Fibroblast of lung (primary cell): ENCODE results near the gene VDAC2. TPM values are rescaled to one million over a fixed set of nuclear protein-coding genes. Genes with fewer than 3 reads are reported as not detected.

Experiments used
- DNase-seq, 2 donors: peaks; one replicate each; pipeline versions ENCODE4 v3.0.0 to v3.0.0-alpha.2; 2010; ENCODE audit warnings: low read depth in 2 of 2
- H2AFZ ChIP-seq: 2 replicates; pipeline ENCODE4 v1.5.1; 2012; ENCODE audit warnings: low read length, control low read depth, inconsistent platforms
- H3K27ac ChIP-seq: 2 replicates; pipeline ENCODE4 v1.5.1; 2011; ENCODE audit warnings: low read length, control low read depth; ENCODE audit not compliant: insufficient read depth
- H3K27me3 ChIP-seq: 2 replicates; pipeline ENCODE4 v1.5.1; 2011; ENCODE audit warnings: mild to moderate bottlenecking, low read length; ENCODE audit not compliant: control insufficient read depth, insufficient read depth
- H3K36me3 ChIP-seq: 2 replicates; pipeline ENCODE4 v1.5.1; 2011; ENCODE audit warnings: low read length; ENCODE audit not compliant: control insufficient read depth, insufficient read depth
- H3K4me1 ChIP-seq: 2 replicates; pipeline ENCODE4 v1.5.1; 2011; ENCODE audit warnings: low read length; ENCODE audit not compliant: control insufficient read depth, insufficient read depth; ENCODE audit errors: extremely low read depth
- H3K4me2 ChIP-seq: 2 replicates; pipeline ENCODE4 v1.5.1; 2011; ENCODE audit warnings: low read length, control low read depth; ENCODE audit not compliant: insufficient read depth; ENCODE audit errors: extremely low read depth
- H3K4me3 ChIP-seq, 4 experiments: fragments of 200-600 bp in 1 of 4; sonication (generic) in 1 of 4; replicated peaks in 1 of 4; 2 replicates each; pipeline ENCODE4 v1.5.1; 2011 to 2016; ENCODE audit warnings: low read length in 4 of 4, low read depth in 3 of 4, mild to moderate bottlenecking in 3 of 4, control low read depth in 2 of 4, inconsistent platforms in 1 of 4, mixed read lengths in 1 of 4; ENCODE audit not compliant: insufficient read depth in 1 of 4; ENCODE audit errors: control extremely low read depth in 1 of 4
- H3K79me2 ChIP-seq: 2 replicates; pipeline ENCODE4 v1.5.1; 2012; ENCODE audit warnings: mild to moderate bottlenecking, low read length, inconsistent platforms; ENCODE audit not compliant: control insufficient read depth, insufficient read depth
- H3K9ac ChIP-seq: 2 replicates; pipeline ENCODE4 v1.5.1; 2011; ENCODE audit warnings: mild to moderate bottlenecking, low read length, control low read depth; ENCODE audit not compliant: insufficient read depth
- H3K9me3 ChIP-seq: 2 replicates; pipeline ENCODE4 v1.5.1; 2012; ENCODE audit warnings: low read depth, low read length; ENCODE audit not compliant: control insufficient read depth, insufficient read depth
- H4K20me1 ChIP-seq: 2 replicates; pipeline ENCODE4 v1.5.1; 2011; ENCODE audit warnings: low read length; ENCODE audit not compliant: control insufficient read depth, insufficient read depth; ENCODE audit errors: extremely low read depth
- CTCF ChIP-seq, 2 donors: IDR thresholded peaks in 1 of 2; conservative IDR thresholded peaks in 1 of 2; 1 replicate in 1 of 2; 2 replicates in 1 of 2; pipeline ENCODE4 v1.5.1; 2011 to 2012; ENCODE audit warnings: low read length in 2 of 2, control low read depth in 1 of 2, inconsistent platforms in 1 of 2, low read depth in 1 of 2, mild to moderate bottlenecking in 1 of 2
- EZH2 ChIP-seq: IDR thresholded peaks from 2 replicates; pipeline ENCODE4 v1.5.1; 2012; ENCODE audit warnings: low read length, control low read depth, mild to moderate bottlenecking; ENCODE audit errors: missing control alignments
- polyA plus RNA-seq, 2 donors: library from polyadenylated mRNA; depleted of rRNA in 1 of 2; stranded (reverse) in 1 of 2; unstranded in 1 of 2; fragments of >200 nt; gene quantifications; 2 replicates each; pipeline ENCODE4 v1.2.1, GENCODE V29; 2011 to 2012; ENCODE audit warnings: missing spikeins in 1 of 2
- total RNA-seq: library from RNA; depleted of rRNA; stranded (reverse); fragments of >200 nt; gene quantifications from 2 replicates; pipeline ENCODE4 v1.2.1, GENCODE V29; 2014

The VDAC2 gene
- total and polyA plus RNA-seq, 2 donors (not counting 1 experiment from before 2014, with no cell fraction given) = 151 to 208 TPM

- no peak for DNase-seq
These were observed 34.5 kb upstream of the VDAC2 start for GRCh38 chr10:75176046-75176445.

GRCh38 chr10:75176736-75177135, 33.9 kb upstream of the VDAC2 start:
- H3K9me3 ChIP-seq = no peaks in the 10 kb centered on the region
- H3K36me3 ChIP-seq = no peaks in the 10 kb centered on the region
- no peaks in the 10 kb centered on the region for H4K20me1 ChIP-seq
- TF ChIP-seq EZH2 = no peak
- TF ChIP-seq CTCF (conservative IDR thresholded peaks at IDR 0.05 in 1 of 2, IDR thresholded peaks at IDR 0.05 in 1 of 2; ENCODE audit: low read depth in 1 of 2, low read length in 2 of 2) = no peak
- no peak overlapping the region for H2AFZ ChIP-seq
- peaks cover 2% of the 10 kb centered on the region for H3K4me1 ChIP-seq
- H3K27ac ChIP-seq = no peak overlapping the region
- no peaks in the 10 kb centered on the region for H3K79me2 ChIP-seq
- no peak for DNase-seq
- no peak overlapping the region for H3K4me2 ChIP-seq
- H3K9ac ChIP-seq = no peak overlapping the region
- no peaks in the 10 kb centered on the region for H3K27me3 ChIP-seq
- H3K4me3 ChIP-seq = no peak overlapping the region

More at GRCh38 chr10:75176046-75176445, 34.5 kb upstream of the VDAC2 start:
- Histone ChIP-seq H2AFZ (no peak overlapping the region), H3K79me2 (no peaks in the 10 kb centered on the region), H3K4me1 (peaks cover 2% of the 10 kb centered on the region), H3K4me2 (no peak overlapping the region), H3K9me3 (no peaks in the 10 kb centered on the region), H3K4me3 (no peak overlapping the region), H3K27ac (no peak overlapping the region), H4K20me1 (no peaks in the 10 kb centered on the region), H3K27me3 (no peaks in the 10 kb centered on the region), H3K9ac (no peak overlapping the region), H3K36me3 (no peaks in the 10 kb centered on the region)
- no peak for TF ChIP-seq CTCF (conservative IDR thresholded peaks at IDR 0.05 in 1 of 2, IDR thresholded peaks at IDR 0.05 in 1 of 2; ENCODE audit: low read depth in 1 of 2, low read length in 2 of 2)
- no peak for TF ChIP-seq EZH2

- H3K27ac ChIP-seq = no peak overlapping the region
- peaks cover 2% of the 10 kb centered on the region for H3K4me1 ChIP-seq
- H3K9ac ChIP-seq = no peak overlapping the region
- no peak overlapping the region for H2AFZ ChIP-seq
- DNase-seq = no peak
- H3K4me2 ChIP-seq = no peak overlapping the region
- no peaks in the 10 kb centered on the region for H3K9me3 ChIP-seq
- H3K79me2 ChIP-seq = no peaks in the 10 kb centered on the region
- no peak for TF ChIP-seq EZH2
- no peak for TF ChIP-seq CTCF (conservative IDR thresholded peaks at IDR 0.05 in 1 of 2, IDR thresholded peaks at IDR 0.05 in 1 of 2; ENCODE audit: low read depth in 1 of 2, low read length in 2 of 2)
- H4K20me1 ChIP-seq = no peaks in the 10 kb centered on the region
- no peaks in the 10 kb centered on the region for H3K27me3 ChIP-seq
- no peaks in the 10 kb centered on the region for H3K36me3 ChIP-seq
- no peak overlapping the region for H3K4me3 ChIP-seq
These were observed 30.9 kb upstream of the VDAC2 start for GRCh38 chr10:75179657-75180177.
